ENCODE data around the gene SGIP1.

Gene SGIP1

DNA sequence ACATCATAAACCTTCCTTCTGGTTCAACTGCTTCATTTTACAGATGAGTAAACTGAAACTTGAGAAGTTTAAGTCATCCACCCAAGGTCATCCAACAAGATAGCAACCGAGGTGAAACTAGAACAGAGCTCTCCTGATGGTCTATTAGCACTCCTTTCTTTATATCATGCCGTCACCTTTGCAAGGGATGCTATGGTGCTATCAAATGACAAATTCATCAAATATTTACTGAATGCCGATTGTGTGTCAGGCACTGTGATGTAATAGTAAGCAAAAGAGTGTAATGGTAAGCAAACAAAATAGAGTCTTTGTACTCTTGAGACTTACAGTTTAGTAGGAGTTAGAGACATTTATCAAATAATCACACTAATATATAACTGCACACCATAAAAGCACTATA is 14.0 kb upstream of the SGIP1 start:
- FAIRE-seq, result no peak

DNA sequence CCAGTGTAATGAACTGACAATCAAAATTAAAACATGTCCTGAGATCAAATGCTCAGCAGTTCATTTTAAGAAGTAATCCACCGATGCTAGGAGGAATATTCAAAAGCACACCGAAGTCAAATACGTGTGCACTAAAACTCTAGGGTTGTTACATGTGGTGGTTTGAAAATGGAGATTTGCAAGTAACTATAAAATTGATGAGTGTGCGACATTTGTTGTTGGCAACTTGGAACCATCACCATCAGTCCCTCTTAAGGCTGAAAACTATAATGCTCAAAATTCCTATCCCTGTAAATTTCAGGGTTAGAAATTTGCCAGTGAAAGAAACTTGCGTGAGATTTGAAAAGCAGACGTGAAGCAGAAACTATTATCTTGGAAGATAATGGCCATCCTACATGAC is 13.3 kb upstream of the SGIP1 start:
- FAIRE-seq, result no peak
- DNase-seq (ENCODE audit: extremely low spot score, insufficient read length, low read depth), result no peak

More for the DNA sequence above, 14.0 kb upstream of the SGIP1 start:
- no peak for DNase-seq (ENCODE audit: extremely low spot score, insufficient read length, low read depth)

DNA sequence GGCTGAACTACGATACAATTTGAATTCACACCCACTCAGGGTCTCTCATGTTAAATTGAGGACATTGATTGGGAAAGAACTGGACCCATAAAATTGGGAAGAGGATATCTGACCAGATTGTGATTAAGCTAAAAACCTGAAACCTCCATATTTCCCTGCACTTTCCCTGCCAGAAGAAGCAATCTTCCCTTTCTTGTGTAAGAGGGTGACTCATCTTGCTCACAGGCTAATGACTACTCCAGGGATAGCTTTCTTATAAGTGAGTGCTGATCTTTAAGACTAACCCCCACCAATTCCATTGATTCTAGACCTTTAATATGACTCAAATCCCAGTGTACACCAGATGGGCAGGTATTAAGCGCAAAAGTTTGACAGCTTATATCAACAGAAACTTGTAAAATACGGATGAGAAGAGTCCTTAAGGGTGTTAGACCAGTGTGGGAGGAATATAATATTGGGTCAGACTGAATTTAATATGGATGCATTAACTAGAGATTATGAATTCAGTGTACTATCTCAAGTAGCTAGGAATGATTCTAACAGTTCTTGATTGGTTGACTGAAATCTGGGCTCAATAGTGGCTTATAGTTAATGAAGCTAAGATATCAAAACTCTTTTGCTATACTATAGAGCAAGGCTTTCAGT is 12.1 kb upstream of the SGIP1 start:
- DNase-seq (ENCODE audit: extremely low spot score, insufficient read length, low read depth), result no peak
- FAIRE-seq, result no peak

DNA sequence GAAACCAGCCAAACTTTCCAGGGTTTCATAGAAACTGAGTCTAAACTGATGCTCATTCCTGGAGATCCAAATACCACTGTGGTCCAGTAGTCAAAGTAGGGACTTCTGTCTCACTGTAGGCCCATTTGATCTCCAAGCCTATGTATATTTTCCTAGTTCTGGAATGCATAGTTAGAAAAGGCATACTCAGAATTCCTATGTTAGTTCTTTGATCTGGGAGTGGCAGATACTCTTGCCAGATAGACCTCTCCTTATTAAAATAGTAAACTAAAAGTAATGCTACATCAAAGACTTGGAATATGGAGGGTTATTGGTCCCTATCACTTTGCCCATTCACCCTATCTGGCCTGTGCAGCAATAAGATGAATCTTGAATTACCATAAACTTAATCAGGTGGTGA is 10.4 kb upstream of the SGIP1 start:
- FAIRE-seq (no peak), DNase-seq (ENCODE audit: extremely low spot score, insufficient read length, low read depth) (no peak)

DNA sequence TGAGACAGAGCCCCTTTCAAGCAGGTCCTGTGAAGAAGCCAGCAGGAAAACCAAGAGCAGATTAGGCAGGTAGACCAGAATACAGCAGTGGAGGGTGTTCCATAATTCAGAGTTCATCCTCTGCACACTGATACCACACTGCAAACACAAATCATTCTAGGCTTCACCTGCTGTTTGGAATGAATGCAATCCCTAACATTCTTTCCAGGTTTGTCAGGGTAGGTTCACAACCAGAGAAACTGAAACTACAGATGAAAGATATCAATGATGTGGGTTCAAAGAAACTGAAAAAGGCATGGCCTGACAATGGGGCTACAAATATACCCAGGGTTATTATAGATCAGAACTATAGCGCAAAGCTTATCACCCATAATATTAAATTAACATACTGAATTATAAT is 8.9 kb upstream of the SGIP1 start:
- FAIRE-seq (no peak), DNase-seq (ENCODE audit: extremely low spot score, insufficient read length, low read depth) (no peak)

DNA sequence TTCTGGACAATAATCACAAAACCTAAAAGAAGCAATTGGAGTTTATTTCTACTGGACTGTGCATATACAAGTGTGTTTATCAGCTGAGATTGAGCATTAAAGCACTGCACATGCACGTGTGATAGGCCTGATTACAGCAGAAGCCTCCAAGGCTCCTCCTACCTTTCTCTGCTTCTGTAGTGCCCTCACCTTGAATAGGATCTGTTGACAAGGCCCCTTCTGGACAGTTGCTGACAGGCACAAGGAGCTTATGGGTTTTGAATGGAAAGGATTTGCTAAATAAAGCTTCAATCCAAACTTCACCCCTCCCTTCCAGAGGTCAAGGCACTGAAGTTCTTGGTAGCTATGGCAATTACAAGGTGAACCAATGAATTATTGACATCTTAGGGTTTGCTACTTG is 7.9 kb upstream of the SGIP1 start:
- FAIRE-seq, result no peak

GRCh38 chr1:66526991-66527390 is 7.0 kb upstream of the SGIP1 start:
- DNase-seq (ENCODE audit: extremely low spot score, insufficient read length, low read depth), result no peak
- no peak for FAIRE-seq

More for the DNA sequence above, 7.9 kb upstream of the SGIP1 start:
- DNase-seq (ENCODE audit: extremely low spot score, insufficient read length, low read depth), result no peak

DNA sequence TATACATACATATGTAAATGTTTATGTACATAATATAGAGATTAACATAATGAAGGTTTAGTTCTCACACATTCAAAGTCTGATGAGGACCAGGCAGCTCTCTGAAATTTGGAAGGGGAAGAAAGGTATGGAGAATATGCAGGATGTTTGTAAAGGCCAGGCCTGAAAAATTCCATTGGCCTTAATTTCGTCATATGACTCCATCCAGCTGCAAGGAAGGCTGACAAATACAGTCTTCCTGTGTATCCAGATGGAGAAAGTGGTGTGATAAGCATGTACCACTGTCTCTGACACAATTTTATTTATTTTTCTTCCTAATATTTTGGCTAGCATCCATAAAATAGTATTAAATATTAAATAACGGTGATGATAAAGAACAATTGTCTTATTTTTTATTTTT is 6.3 kb upstream of the SGIP1 start:
- FAIRE-seq, result no peak
- DNase-seq (ENCODE audit: extremely low spot score, insufficient read length, low read depth), result no peak

DNA sequence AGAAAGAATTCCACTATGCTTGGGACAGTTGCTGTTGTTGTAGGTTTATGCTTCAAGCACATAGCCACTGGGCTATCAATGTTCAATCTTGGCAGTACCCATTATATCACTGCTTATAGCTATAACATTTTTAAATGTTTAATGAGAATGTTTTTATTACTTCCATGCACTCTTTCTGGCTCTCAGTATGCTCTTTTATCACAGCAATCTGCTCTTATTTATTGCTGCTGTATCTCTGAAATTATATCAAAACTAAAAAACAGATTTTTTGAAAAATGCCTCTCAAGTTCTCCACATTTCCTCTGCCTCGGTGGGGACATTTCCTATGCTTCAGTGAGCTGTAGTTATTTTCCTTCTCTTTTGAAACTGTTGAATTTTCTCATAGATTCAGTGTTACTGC is 5.4 kb upstream of the SGIP1 start:
- no peak for DNase-seq (ENCODE audit: extremely low spot score, insufficient read length, low read depth)
- no peak for FAIRE-seq

- no peak for DNase-seq (ENCODE audit: extremely low spot score, insufficient read length, low read depth)
- FAIRE-seq, result no peak
Measured at GRCh38 chr1:66532214-66532613, 1.7 kb upstream of the SGIP1 start.

DNA sequence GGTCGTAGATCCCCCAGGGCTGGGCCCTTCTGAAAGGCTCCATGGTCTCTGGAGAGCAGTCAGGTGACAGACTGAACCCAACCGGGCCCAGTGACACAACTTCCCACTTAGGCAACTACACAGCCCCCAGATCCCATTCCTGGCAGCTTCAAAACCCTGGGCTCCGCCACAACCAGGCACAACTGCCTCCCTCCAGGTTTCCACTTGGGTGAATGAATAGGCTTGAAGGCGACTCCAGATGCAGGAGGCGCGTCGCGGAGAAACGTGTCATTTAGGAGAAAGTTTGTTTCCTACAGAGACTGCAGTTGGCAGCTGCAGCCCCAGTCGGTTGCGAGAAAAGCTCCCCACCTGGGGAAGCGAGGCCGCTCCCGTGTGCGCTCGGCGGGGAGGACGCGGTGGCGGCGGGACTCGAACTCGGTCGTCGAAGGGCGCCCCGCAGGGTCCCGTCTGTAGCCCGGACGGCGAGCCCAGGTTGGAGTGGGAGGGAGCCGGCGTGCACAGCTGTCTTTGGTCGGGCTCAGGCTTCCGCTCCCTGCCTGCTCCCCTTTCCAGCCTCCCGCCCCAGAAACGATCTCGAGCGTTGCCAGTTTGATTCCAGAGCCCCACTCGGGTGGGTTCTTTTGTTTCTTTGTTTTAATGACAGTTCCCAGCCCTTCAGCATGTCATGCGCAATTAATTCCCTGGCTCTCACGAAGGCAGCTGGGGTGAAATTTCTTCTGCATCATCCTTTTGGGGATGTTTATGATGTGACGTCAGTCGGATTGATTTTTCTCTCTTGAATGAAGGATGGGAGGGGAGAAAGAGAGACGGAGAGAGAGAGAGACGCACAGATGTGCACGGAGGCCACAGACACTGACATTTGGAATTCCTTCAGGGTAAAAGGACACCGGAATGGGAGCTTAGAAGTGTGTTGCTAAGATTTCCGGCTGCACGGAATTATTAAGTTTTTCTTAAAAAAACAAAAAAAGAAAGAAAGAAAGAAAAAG is 862 bp upstream of the SGIP1 start:
- no peak for FAIRE-seq
- DNase-seq (ENCODE audit: extremely low spot score, insufficient read length, low read depth), result no peak

GRCh38 chr1:66535061-66535460 is 1.1 kb downstream of the SGIP1 start:
- FAIRE-seq, result no peak
- no peak for DNase-seq (ENCODE audit: extremely low spot score, insufficient read length, low read depth)

DNA sequence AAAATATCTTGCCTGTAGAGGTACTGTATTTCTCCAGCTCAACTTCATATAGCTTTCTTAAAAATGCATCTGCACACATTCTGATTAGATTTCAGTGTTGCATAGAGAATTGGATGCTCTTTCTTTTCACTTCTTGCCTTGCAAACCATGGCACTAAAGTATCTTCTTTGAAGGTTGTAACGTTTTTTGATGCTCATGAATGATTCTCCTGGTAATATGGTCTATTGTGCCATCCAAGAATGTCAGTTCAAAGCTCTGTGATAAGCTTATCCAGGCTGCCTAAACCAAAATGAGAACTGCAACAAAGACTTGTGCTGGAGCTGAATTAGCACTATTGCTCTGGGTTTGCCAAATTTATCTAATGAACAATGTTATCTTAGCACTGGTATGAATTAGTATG is 1.9 kb downstream of the SGIP1 start:
- no peak for FAIRE-seq

DNA sequence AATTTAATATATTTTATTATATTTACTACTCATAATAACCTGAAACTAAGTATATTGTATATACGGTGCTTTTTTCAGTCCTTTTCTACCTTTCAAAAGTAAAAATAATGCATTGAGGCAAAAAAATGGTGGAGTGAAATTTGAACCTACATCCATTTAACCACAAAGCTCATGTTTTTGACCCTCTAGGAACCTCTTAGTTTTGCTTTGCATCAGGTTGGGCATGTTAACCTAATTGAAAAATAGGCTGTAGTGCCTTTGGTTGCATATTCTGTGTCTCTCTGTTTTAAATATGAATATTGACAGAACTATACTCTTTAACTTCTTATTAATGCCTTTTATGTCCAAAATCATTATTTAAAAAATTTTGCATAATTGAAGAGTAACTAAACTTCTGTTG is 3.8 kb downstream of the SGIP1 start:
- no peak for FAIRE-seq
- DNase-seq (ENCODE audit: extremely low spot score, insufficient read length, low read depth), result no peak

More for the DNA sequence above, 1.9 kb downstream of the SGIP1 start:
- no peak for DNase-seq (ENCODE audit: extremely low spot score, insufficient read length, low read depth)

- FAIRE-seq, result no peak
- DNase-seq (ENCODE audit: extremely low spot score, insufficient read length, low read depth), result no peak
Measured at GRCh38 chr1:66539491-66539890, 5.5 kb downstream of the SGIP1 start.

GRCh38 chr1:66540434-66541032 is 6.6 kb downstream of the SGIP1 start:
- no peak for DNase-seq (ENCODE audit: extremely low spot score, insufficient read length, low read depth)
- no peak for FAIRE-seq

GRCh38 chr1:66542314-66542713 is 8.4 kb downstream of the SGIP1 start:
- DNase-seq (ENCODE audit: extremely low spot score, insufficient read length, low read depth) (no peak), FAIRE-seq (no peak)

- DNase-seq (ENCODE audit: extremely low spot score, insufficient read length, low read depth) (no peak), FAIRE-seq (no peak)
Measured at GRCh38 chr1:66542811-66543767, 9.1 kb downstream of the SGIP1 start.

- no peak for DNase-seq (ENCODE audit: extremely low spot score, insufficient read length, low read depth)
Measured at GRCh38 chr1:66546047-66546810, 12.3 kb downstream of the SGIP1 start.

More at GRCh38 chr1:66546047-66546810, 12.3 kb downstream of the SGIP1 start:
- no peak for FAIRE-seq

Data from GM18507 (cell line).